ENCODE measurements around the gene CNTN4.

Gene CNTN4

DNA sequence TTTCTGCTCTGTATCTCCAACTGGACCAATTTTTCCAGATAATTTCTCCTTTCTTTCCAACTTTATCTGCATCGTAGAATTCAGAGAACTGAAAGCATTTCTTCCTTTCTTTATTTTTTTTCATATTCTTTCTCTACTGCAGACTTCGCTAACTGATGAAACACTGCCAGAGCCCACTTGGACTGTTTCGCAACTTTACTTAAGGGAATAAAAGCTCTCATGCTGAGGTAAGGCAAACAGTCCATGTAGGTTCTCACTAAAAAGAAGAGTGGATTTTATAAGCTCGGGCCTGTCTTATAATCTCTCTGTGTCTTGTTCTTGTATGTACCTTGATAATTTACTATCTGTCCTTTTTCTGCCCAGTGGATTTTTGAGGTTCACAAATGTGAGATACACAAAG, 163.5 kb downstream of the CNTN4 start:
- DNase-seq (ENCODE audit: low read depth in 2 of 2): no peak

DNA sequence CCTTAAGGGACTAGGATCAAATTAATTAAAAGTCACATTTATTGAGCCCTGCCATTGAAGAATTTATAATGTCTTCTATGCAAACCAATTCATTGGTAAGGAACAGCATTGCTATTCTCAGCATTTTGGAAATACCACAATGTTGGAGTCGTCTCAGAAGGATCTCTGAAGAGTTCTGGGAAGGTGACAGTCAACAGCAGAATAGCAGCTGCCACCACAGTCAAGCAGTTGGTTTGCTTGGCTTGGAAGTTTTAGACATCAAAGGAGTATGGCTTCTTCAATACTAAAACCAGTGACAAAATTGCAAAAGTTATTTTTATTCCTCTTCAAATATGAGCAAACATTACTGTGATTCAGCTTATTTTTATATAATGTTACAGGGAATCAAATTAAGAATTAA, 167.9 kb downstream of the CNTN4 start:
- DNase-seq (ENCODE audit: low read depth in 2 of 2): no peak

- no peak for DNase-seq (ENCODE audit: low read depth in 2 of 2)
Observed at GRCh38 chr3:2268779-2269178, 170.1 kb downstream of the CNTN4 start.

DNA sequence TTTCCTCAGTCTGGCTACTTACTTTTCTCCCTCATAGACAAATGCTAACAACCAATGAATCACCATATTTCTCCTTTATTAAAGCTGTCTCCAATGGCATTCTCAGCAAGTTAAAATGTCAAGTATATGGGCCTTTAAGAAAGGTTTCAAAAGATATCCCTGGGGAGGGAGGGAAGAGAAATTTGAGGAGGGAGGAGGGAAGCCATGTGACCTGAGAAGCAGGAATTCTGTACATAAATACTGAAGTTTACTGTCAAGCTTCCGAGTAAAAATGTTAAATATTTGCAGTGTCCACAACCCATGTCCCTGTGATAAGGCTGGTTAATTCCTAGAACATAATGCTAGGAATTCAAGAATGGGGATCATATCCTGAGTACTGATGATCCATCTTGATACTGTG, 175.9 kb downstream of the CNTN4 start:
- DNase-seq (ENCODE audit: low read depth in 2 of 2): no peak

GRCh38 chr3:2283818-2284217, 185.2 kb downstream of the CNTN4 start:
- DNase-seq (ENCODE audit: low read depth in 2 of 2): no peak

GRCh38 chr3:2300938-2301337, 202.3 kb downstream of the CNTN4 start:
- no peak for DNase-seq (ENCODE audit: low read depth in 2 of 2)

DNA sequence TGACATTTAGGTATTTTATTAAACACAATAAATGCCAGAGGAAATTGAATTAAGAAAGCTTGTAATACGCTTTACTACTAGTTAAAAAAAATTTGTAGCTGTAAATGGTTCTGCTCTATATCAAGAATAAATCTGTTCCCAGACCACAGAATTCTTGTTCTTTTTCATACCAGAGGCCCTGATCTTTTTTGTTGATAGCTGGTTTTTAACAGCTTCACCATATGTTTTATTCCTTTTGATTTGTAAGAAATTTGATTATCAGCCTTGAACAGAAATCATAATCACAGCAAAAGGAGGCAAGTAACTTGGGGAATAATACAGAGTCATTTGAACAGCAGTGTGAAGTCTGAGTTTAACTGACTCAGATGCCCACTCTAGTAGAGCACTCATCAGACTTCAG, 202.7 kb downstream of the CNTN4 start:
- no peak for DNase-seq (ENCODE audit: low read depth in 2 of 2)

GRCh38 chr3:2303566-2303965, 204.9 kb downstream of the CNTN4 start:
- DNase-seq (ENCODE audit: low read depth in 2 of 2): no peak

DNA sequence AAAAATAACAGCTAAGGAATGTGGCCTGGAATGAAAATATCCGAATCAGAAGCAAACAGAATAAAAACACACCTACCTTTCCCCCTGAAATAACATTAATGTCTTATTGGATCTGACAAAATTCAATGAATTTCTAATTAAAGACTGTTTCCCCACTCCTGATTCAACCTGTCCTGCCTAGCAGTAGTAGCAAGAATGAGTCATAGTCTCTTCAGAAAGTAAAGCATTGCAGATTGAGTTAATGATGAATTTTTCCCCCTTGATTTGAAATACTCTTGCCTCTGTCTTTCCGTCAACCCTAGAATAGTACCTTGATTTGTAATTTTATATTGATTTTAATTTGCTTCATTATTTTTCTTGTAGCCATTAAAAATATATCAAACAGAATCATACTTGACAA, 212.4 kb downstream of the CNTN4 start:
- DNase-seq (ENCODE audit: low read depth in 2 of 2): no peak

DNA sequence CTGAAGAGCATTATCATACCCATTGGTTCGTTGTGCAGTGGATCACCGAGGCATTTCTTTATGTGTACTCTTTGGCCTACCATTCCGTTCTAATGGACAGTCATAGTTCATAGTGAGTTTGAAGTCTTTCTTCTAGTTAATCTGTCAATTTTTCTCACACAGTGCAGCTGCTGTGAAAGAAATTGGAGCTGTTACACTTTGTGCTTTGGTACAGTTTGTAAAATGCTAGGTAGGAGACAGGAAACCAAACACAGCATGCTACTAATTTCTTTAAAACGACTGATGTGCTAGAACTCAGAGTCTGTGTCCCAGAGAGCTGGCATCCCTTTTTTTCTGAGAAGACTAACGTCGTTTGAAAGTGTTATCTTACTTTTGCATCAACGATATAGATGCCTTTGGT, 218.9 kb downstream of the CNTN4 start:
- no peak for DNase-seq (ENCODE audit: low read depth in 2 of 2)

GRCh38 chr3:2334921-2335320, 236.3 kb downstream of the CNTN4 start:
- no peak for DNase-seq (ENCODE audit: low read depth in 2 of 2)

- no peak for DNase-seq (ENCODE audit: low read depth in 2 of 2)
Observed at GRCh38 chr3:2343031-2343682, 244.5 kb downstream of the CNTN4 start.

DNA sequence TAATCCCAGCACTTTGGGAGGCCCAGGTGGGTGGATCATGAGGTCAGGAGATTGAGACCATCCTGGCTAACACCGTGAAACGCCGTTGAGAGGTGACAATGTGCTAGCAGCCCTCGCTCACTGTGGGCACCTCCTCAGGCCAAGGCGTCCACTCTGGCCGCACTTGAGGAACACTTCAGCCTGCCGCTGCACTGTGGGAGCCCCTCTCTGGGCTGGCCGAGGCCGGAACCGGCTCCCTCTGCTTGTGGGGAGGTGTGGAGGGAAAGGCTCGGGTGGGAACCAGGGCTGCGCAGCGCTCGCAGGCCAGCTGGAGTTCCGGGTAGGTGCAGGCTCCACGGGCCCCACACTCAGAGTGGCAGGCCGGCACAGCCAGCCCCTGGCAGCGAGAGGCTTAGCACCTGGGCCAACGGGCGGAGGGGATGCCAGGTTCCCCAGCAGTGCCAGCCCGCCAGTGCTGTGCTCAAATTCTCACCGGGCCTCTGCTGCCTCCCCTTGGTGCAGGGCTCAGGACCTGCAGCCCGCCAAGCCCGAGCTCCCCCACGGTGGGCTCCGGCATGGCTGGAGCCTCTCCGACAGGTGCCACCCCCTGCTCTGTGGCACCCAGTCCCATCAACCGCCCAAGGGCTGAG, 253.6 kb downstream of the CNTN4 start:
- no peak for DNase-seq (ENCODE audit: low read depth in 2 of 2)

- DNase-seq (ENCODE audit: low read depth in 2 of 2): no peak
Observed at GRCh38 chr3:2354702-2355101, 256.0 kb downstream of the CNTN4 start.

GRCh38 chr3:2356298-2356950, 257.8 kb downstream of the CNTN4 start:
- no peak for DNase-seq (ENCODE audit: low read depth in 2 of 2)

DNA sequence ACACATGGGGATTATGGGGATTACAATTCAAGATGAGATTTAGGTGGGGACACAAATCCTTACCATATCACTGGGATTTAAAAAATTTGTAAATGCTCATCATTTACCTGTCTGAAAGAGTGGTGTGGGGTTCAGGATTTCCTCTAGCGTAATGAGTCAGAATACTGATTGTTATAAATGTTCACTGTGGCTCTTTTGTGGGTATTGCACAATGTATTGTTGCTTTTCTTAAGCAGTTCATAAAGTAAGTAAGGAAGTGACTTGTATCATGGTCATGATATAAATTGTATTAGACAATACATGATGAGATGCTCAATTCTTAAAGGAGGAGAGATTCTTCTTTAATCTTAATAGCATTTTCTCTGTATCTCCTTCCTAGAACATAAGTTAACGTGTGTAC, 262.1 kb downstream of the CNTN4 start:
- no peak for DNase-seq (ENCODE audit: low read depth in 2 of 2)

DNA sequence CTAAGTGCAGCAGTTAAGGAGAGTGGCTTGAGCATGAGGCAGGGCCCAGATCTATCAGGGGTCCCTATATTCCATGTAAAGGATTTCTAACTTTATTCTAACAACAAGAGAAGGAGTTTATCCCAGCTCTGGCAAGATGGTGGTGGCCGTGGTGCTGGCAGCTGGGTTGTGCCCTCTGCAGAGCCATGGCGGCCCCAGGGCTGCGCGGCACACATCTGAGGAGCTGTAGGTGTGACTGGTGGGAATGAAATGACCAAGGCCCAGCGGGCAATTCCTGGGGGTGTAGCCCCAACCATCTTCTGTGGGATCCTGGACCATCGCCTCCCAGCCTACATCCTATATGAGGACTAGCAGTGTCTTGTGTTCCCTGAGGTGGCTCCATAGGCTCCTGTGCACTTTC, 263.5 kb downstream of the CNTN4 start:
- DNase-seq (ENCODE audit: low read depth in 2 of 2): no peak

DNA sequence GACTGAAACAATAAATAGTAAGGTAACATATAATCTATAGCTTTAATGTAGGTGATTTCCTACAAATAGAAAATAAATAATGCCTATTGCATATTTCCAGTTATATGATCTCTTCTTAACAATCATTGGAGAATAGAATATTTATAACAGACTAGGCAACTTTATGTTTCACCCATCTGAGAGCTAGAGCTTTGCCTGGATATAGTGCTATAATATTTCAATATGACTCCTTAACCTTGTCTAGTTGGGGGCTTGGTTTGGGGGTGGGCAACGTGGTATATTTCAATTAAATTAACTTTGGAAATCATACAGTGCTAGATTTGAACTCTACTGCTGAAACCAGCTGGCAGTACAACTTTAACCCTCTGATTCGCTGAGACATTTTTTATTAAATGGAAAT, 265.2 kb downstream of the CNTN4 start:
- DNase-seq (ENCODE audit: low read depth in 2 of 2): no peak

GRCh38 chr3:2370317-2370716, 271.7 kb downstream of the CNTN4 start:
- no peak for DNase-seq (ENCODE audit: low read depth in 2 of 2)

DNA sequence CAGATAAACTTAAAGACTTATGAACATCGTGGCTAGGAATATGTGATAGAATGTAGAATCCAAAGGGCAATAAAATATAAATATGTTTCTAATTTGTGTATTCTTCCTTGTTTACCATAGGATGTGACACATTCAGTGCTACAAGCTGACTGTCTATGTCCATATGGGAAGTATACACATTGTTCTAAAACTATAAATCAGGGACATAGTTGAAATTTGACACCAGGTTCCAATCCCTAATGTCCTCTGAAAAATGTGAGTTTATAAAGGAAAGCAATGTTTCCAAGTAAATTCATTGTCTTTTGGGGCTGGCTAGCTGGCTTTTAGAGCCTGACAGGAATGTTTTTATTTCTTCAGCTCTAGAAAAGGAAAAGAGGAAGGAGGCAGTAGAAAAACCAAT, 273.6 kb downstream of the CNTN4 start:
- DNase-seq (ENCODE audit: low read depth in 2 of 2): no peak

DNA sequence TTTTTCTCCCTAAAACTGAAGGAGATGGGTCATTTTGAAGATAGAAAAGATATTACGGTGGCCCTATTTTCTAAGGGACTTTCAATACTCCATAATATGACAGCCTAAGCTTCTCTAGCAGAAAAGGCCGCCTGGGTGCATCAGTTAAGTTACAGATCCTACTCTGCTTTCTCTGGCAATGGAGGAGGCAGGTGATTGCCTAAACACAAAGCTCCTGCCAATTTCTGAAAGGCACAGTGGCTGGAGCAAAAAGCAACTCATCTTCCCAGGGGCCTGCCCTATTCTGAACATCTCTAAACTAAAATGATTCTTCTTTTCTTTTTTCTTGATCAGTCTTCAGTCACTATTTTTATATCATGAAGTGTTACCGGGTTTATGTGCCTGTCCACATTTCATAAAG, 276.7 kb downstream of the CNTN4 start:
- DNase-seq (ENCODE audit: low read depth in 2 of 2): no peak

DNA sequence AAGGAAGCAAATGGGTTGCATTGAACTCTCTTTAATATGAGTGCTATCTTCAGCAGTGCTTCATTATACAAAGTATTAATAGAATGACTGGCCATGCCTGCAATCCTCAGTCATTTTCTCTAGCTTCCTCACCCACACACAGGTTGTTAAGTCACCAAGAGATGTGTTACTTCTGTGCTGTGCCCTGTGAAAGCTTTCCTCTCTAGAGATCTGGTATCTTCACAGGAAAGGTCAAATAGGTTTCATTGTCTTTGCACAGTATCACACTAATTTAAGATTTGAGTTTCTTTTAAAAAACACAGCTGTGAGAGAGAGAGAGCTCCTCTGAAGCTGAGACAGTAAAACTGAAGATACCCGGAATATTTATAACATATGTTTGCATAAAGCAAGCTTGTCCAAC, 278.6 kb downstream of the CNTN4 start:
- no peak for DNase-seq (ENCODE audit: low read depth in 2 of 2)

GRCh38 chr3:2390926-2391532, 292.4 kb downstream of the CNTN4 start:
- no peak for DNase-seq (ENCODE audit: low read depth in 2 of 2)
